IgD-negative memory B cell (primary cell): ENCODE data around the gene ZBED6. TPM values are rescaled to one million over a fixed set of nuclear protein-coding genes. Genes with fewer than 3 reads are reported as not detected.
A peak's percentile ranks its signal among the peaks of the same experiment; 100 is the strongest.
"Not testable (repeated sequence)": the region's sequence is repeated elsewhere in the genome, so short reads cannot be mapped to it uniquely, and the experiment has no call there.

Experiments
- H3K27ac Mint-ChIP-seq, 3 donors: one replicate each; pipeline ENCODE4 v1.8.0; 2020 to 2022; ENCODE audit warnings: mild to moderate bottlenecking in 3 of 3, mixed read lengths in 3 of 3, moderate library complexity in 1 of 3
- H3K27me3 Mint-ChIP-seq: one replicate; pipeline ENCODE4 v1.8.0; 2021; ENCODE audit warnings: mixed read lengths
- H3K36me3 Mint-ChIP-seq: one replicate; pipeline ENCODE4 v1.8.0; 2020; ENCODE audit warnings: mild to moderate bottlenecking, mixed read lengths
- H3K4me1 Mint-ChIP-seq, 3 donors: one replicate each; pipeline ENCODE4 v1.8.0; 2020 to 2022; ENCODE audit warnings: mixed read lengths in 3 of 3, mild to moderate bottlenecking in 1 of 3
- H3K4me3 Mint-ChIP-seq, 4 donors: one replicate each; pipeline ENCODE4 v1.8.0; 2020 to 2022; ENCODE audit warnings: mild to moderate bottlenecking in 4 of 4, mixed read lengths in 4 of 4, moderate library complexity in 3 of 4
- H3K9me3 Mint-ChIP-seq, 3 donors: one replicate each; pipeline ENCODE4 v1.8.0; 2020 to 2021; ENCODE audit warnings: mixed read lengths in 3 of 3, mild to moderate bottlenecking in 1 of 3
- polyA plus RNA-seq: library from polyadenylated mRNA; unstranded; fragments of 300-500 nt; fragmentation: Illumina TruSeq; gene quantifications from one replicate; pipeline ENCODE4 v1.2.3, GENCODE V29; 2021

ZBED6 gene
- polyA plus RNA-seq, 1 donor from 2014 or later: 1.2 TPM

GRCh38 chr1:203797216-203797615, 1.8 kb downstream of the ZBED6 start:
- no peaks in the 10 kb centered on the region for H3K27me3 Mint-ChIP-seq
- peaks cover 30 to 45% (median 35%) of the 10 kb centered on the region in 3 donors for H3K4me1 Mint-ChIP-seq
- H3K4me3 Mint-ChIP-seq: peak overlapping the region in 3 of 4 donors; percentile 93 to 99 (median 95)
- no peaks in the 10 kb centered on the region for H3K9me3 Mint-ChIP-seq
- peaks cover 3% of the 10 kb centered on the region for H3K36me3 Mint-ChIP-seq
- peak overlapping the region in 2 of 3 donors; percentile 48 to 65 for H3K27ac Mint-ChIP-seq

- no peaks in the 10 kb centered on the region for H3K9me3 Mint-ChIP-seq
- no peak overlapping the region for H3K27ac Mint-ChIP-seq
- H3K4me1 Mint-ChIP-seq: peaks cover 33 to 48% (median 35%) of the 10 kb centered on the region in 3 donors
- H3K27me3 Mint-ChIP-seq: no peaks in the 10 kb centered on the region
- peak overlapping the region in 3 of 4 donors; percentile 31 to 95 (median 93) for H3K4me3 Mint-ChIP-seq
- H3K36me3 Mint-ChIP-seq: peaks cover 5% of the 10 kb centered on the region
Measured at GRCh38 chr1:203797948-203798655, 2.7 kb downstream of the ZBED6 start.

- Mint-ChIP-seq H3K4me1 (peaks cover 38 to 52% (median 43%) of the 10 kb centered on the region in 3 donors), H3K36me3 (peaks cover 5% of the 10 kb centered on the region), H3K9me3 (no peaks in the 10 kb centered on the region), H3K4me3 (peak overlapping the region in 1 of 4 donors; percentile 18), H3K27ac (no peak overlapping the region), H3K27me3 (no peaks in the 10 kb centered on the region)
Measured at GRCh38 chr1:203799157-203799556, 3.7 kb downstream of the ZBED6 start.

GRCh38 chr1:203799971-203800370, 4.5 kb downstream of the ZBED6 start:
- Mint-ChIP-seq H3K27ac (peak overlapping the region in 2 of 3 donors; percentile 15 to 41), H3K27me3 (no peaks in the 10 kb centered on the region), H3K9me3 (no peaks in the 10 kb centered on the region), H3K4me1 (peaks cover 37 to 51% (median 45%) of the 10 kb centered on the region in 3 donors), H3K4me3 (peak overlapping the region in 2 of 4 donors; percentile 18 to 35), H3K36me3 (peaks cover 8% of the 10 kb centered on the region)

- Mint-ChIP-seq H3K27ac (no peak overlapping the region), H3K36me3 (peaks cover 9% of the 10 kb centered on the region), H3K4me3 (no peak overlapping the region), H3K9me3 (no peaks in the 10 kb centered on the region), H3K27me3 (no peaks in the 10 kb centered on the region), H3K4me1 (peaks cover 17 to 25% (median 21%) of the 10 kb centered on the region in 3 donors)
Measured at GRCh38 chr1:203805689-203806088, 10.3 kb downstream of the ZBED6 start.

- H3K36me3 Mint-ChIP-seq: peaks cover 9% of the 10 kb centered on the region
- no peaks in the 10 kb centered on the region for H3K27me3 Mint-ChIP-seq
- H3K4me3 Mint-ChIP-seq: no peak overlapping the region
- peaks cover 12 to 22% (median 21%) of the 10 kb centered on the region in 3 donors for H3K4me1 Mint-ChIP-seq
- H3K9me3 Mint-ChIP-seq: no peaks in the 10 kb centered on the region
- no peak overlapping the region for H3K27ac Mint-ChIP-seq
Measured at GRCh38 chr1:203807196-203807595, 11.8 kb downstream of the ZBED6 start.

- no peaks in the 10 kb centered on the region for H3K27me3 Mint-ChIP-seq
- no peaks in the 10 kb centered on the region for H3K9me3 Mint-ChIP-seq
- peaks cover 12% of the 10 kb centered on the region for H3K36me3 Mint-ChIP-seq
- peaks cover 7 to 18% (median 11%) of the 10 kb centered on the region in 3 donors for H3K4me1 Mint-ChIP-seq
- H3K4me3 Mint-ChIP-seq: no peak overlapping the region
- peak overlapping the region in 1 of 3 donors; percentile 87 for H3K27ac Mint-ChIP-seq
Measured at GRCh38 chr1:203813581-203814341, 18.3 kb downstream of the ZBED6 start.

- Mint-ChIP-seq H3K9me3 (no peaks in the 10 kb centered on the region), H3K36me3 (peaks cover 13% of the 10 kb centered on the region), H3K27me3 (no peaks in the 10 kb centered on the region), H3K4me1 (peaks cover 4 to 16% (median 11%) of the 10 kb centered on the region in 3 donors), H3K4me3 (peak overlapping the region in 2 of 4 donors; percentile 2 to 47), H3K27ac (peak overlapping the region; percentile 72 to 93 (median 93))
Measured at GRCh38 chr1:203818399-203818798, 23.0 kb downstream of the ZBED6 start.

GRCh38 chr1:203823306-203823705, 27.9 kb downstream of the ZBED6 start:
- Mint-ChIP-seq H3K9me3 (no peaks in the 10 kb centered on the region), H3K4me3 (no peak overlapping the region), H3K27me3 (no peaks in the 10 kb centered on the region), H3K4me1 (peaks cover 10 to 12% (median 10%) of the 10 kb centered on the region in 3 donors), H3K27ac (peak overlapping the region in 1 of 3 donors; percentile 39), H3K36me3 (peaks cover 7% of the 10 kb centered on the region)

GRCh38 chr1:203826175-203826574, 30.8 kb downstream of the ZBED6 start:
- no peaks in the 10 kb centered on the region for H3K27me3 Mint-ChIP-seq
- no peak overlapping the region for H3K4me3 Mint-ChIP-seq
- peaks cover 11 to 16% (median 14%) of the 10 kb centered on the region in 3 donors for H3K4me1 Mint-ChIP-seq
- no peak overlapping the region for H3K27ac Mint-ChIP-seq
- H3K36me3 Mint-ChIP-seq: peaks cover 4% of the 10 kb centered on the region
- H3K9me3 Mint-ChIP-seq: no peaks in the 10 kb centered on the region

GRCh38 chr1:203828002-203828401, 32.6 kb downstream of the ZBED6 start:
- Mint-ChIP-seq H3K36me3 (peaks cover 5% of the 10 kb centered on the region), H3K4me1 (peaks cover 7 to 16% (median 14%) of the 10 kb centered on the region in 3 donors), H3K4me3 (no peak overlapping the region), H3K27ac (peak overlapping the region in 1 of 3 donors; percentile 12), H3K9me3 (no peaks in the 10 kb centered on the region), H3K27me3 (no peaks in the 10 kb centered on the region)

- H3K27me3 Mint-ChIP-seq: no peaks in the 10 kb centered on the region
- H3K36me3 Mint-ChIP-seq: peaks cover 5% of the 10 kb centered on the region
- no peak overlapping the region for H3K4me3 Mint-ChIP-seq
- H3K9me3 Mint-ChIP-seq: no peaks in the 10 kb centered on the region
- no peak overlapping the region for H3K27ac Mint-ChIP-seq
- peaks cover 7 to 16% (median 14%) of the 10 kb centered on the region in 3 donors for H3K4me1 Mint-ChIP-seq
Measured at GRCh38 chr1:203828503-203828902, 33.1 kb downstream of the ZBED6 start.

- peaks cover 7 to 16% (median 14%) of the 10 kb centered on the region in 3 donors for H3K4me1 Mint-ChIP-seq
- not testable (repeated sequence) for H3K36me3 Mint-ChIP-seq, H3K9me3 Mint-ChIP-seq, H3K27me3 Mint-ChIP-seq
- peak overlapping the region in 2 of 3 donors; percentile 34 to 69 for H3K27ac Mint-ChIP-seq
- H3K4me3 Mint-ChIP-seq: peak overlapping the region in 1 of 4 donors; percentile 28
Measured at GRCh38 chr1:203829247-203829646, 33.8 kb downstream of the ZBED6 start.

- Mint-ChIP-seq H3K4me1 (no peaks in the 10 kb centered on the region), H3K9me3 (no peaks in the 10 kb centered on the region), H3K27me3 (no peaks in the 10 kb centered on the region), H3K36me3 (peaks cover 9% of the 10 kb centered on the region), H3K4me3 (no peak overlapping the region), H3K27ac (no peak overlapping the region)
Measured at GRCh38 chr1:203835476-203835875, 40.1 kb downstream of the ZBED6 start.

- Mint-ChIP-seq H3K27ac (no peak overlapping the region), H3K9me3 (no peaks in the 10 kb centered on the region), H3K4me3 (no peak overlapping the region)
Measured at GRCh38 chr1:203839081-203839480, 43.7 kb downstream of the ZBED6 start.

More at GRCh38 chr1:203839081-203839480, 43.7 kb downstream of the ZBED6 start:
- peaks cover 9% of the 10 kb centered on the region for H3K36me3 Mint-ChIP-seq
- no peaks in the 10 kb centered on the region for H3K4me1 Mint-ChIP-seq
- no peaks in the 10 kb centered on the region for H3K27me3 Mint-ChIP-seq
